K562 (cell line): ENCODE results near the gene RANBP3. TPM values are rescaled to one million over a fixed set of nuclear protein-coding genes. Genes with fewer than 3 reads are reported as not detected.

Experiments used
- LEF1 ChIP-seq: fragments of 450-650 bp; IDR thresholded peaks from 2 replicates; pipeline ENCODE4 v1.6.1; 2016; ENCODE audit warnings: mild to moderate bottlenecking
- SRSF9 ChIP-seq: fragments of 200-400 bp; formaldehyde crosslinking; IDR thresholded peaks from 2 replicates; pipeline ENCODE4 v1.6.1; 2017; ENCODE audit warnings: low read depth, low read length, borderline replicate concordance
- ZFP1 ChIP-seq: fragments of 450-650 bp; formaldehyde crosslinking; IDR thresholded peaks from 2 replicates; pipeline ENCODE4 v1.4.0; 2020; ENCODE audit warnings: mild to moderate bottlenecking, mixed read lengths
- ZNF217 ChIP-seq: sonication (generic); formaldehyde crosslinking; IDR thresholded peaks from 2 replicates; pipeline ENCODE4 v1.8.0; 2022; ENCODE audit warnings: mild to moderate bottlenecking, missing genetic modification reagents
- polyA plus RNA-seq, 8 experiments: library from polyadenylated mRNA; depleted of rRNA in 4 of 8; stranded (reverse) in 5 of 8; unstranded in 3 of 8; fragments of >200 nt; fragmentation: Nextera tagmentation in 2 of 8; fragmentation: Illumina TruSeq in 1 of 8; extraction: Ambion mirVana in 2 of 8; extraction: Trizol in 1 of 8; gene quantifications; 2 replicates each; pipeline versions ENCODE4 v1.2.1 to v1.2.3, GENCODE V29; 2011 to 2014; ENCODE audit warnings: inconsistent platforms in 1 of 8, missing spikeins in 1 of 8
- total RNA-seq, 7 experiments: library from RNA; depleted of rRNA in 6 of 7; stranded (reverse); fragments of >200 nt in 6 of 7; fragmentation: Illumina TruSeq in 2 of 7; extraction: Trizol in 2 of 7; gene quantifications; 2 replicates each; pipeline versions ENCODE4 v1.2.1 to v1.2.3, GENCODE V29; 2011 to 2021; ENCODE audit warnings: low replicate concordance in 1 of 7
- TF ChIP-seq, protein P1 (sequence below): fragments of 450-650 bp; formaldehyde crosslinking; IDR thresholded peaks from 2 replicates; pipeline ENCODE4 v1.4.0; 2020; ENCODE audit warnings: mild to moderate bottlenecking, moderate library complexity
- TF ChIP-seq, protein P2 (sequence below), 2 experiments: fragments of 450-650 bp in 1 of 2; IDR thresholded peaks; 2 replicates each; pipeline ENCODE4 v1.6.1; 2011 to 2017; ENCODE audit warnings: low read depth in 2 of 2, antibody characterized with exemption in 1 of 2, borderline replicate concordance in 1 of 2, low read length in 1 of 2, mild to moderate bottlenecking in 1 of 2, mixed read lengths in 1 of 2; ENCODE audit not compliant: control insufficient read depth in 1 of 2

RANBP3 gene
- total and polyA plus RNA-seq, 9 of the 15 experiments (the other 6 are each of a cell fraction or from before 2014, with no cell fraction given), result 0.90 to 95.1 (median 63.2) TPM

DNA sequence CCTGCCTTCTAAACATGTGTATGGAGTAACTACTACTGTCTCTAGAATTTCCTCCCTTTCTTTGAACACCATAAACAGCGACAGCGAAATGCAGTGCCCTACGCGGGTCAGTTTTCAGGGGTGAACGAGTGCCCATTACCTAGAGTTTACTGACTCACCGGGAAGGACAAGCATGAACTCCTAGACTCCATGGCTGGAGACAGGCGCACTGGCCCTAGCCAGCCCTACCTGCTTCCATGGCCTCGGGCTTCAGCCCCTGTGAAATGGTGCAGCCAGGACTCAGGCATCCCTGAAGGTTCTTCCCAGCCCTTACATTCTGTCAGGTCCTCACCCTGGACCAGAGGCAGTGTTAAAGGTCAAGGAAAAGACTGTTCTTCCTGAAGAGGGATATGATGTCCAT lies 8.5 kb downstream of the RANBP3 start (continued):
- TF ChIP-seq ZFP1 (CRISPR knock-in tag) (no peak), LEF1 (no peak), ZNF217 (CRISPR knock-in tag) (no peak), SRSF9 (no peak)
- TF ChIP-seq, protein P1, sequence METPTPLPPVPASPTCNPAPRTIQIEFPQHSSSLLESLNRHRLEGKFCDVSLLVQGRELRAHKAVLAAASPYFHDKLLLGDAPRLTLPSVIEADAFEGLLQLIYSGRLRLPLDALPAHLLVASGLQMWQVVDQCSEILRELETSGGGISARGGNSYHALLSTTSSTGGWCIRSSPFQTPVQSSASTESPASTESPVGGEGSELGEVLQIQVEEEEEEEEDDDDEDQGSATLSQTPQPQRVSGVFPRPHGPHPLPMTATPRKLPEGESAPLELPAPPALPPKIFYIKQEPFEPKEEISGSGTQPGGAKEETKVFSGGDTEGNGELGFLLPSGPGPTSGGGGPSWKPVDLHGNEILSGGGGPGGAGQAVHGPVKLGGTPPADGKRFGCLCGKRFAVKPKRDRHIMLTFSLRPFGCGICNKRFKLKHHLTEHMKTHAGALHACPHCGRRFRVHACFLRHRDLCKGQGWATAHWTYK (CRISPR knock-in tag), result no peak
- TF ChIP-seq, protein P2, sequence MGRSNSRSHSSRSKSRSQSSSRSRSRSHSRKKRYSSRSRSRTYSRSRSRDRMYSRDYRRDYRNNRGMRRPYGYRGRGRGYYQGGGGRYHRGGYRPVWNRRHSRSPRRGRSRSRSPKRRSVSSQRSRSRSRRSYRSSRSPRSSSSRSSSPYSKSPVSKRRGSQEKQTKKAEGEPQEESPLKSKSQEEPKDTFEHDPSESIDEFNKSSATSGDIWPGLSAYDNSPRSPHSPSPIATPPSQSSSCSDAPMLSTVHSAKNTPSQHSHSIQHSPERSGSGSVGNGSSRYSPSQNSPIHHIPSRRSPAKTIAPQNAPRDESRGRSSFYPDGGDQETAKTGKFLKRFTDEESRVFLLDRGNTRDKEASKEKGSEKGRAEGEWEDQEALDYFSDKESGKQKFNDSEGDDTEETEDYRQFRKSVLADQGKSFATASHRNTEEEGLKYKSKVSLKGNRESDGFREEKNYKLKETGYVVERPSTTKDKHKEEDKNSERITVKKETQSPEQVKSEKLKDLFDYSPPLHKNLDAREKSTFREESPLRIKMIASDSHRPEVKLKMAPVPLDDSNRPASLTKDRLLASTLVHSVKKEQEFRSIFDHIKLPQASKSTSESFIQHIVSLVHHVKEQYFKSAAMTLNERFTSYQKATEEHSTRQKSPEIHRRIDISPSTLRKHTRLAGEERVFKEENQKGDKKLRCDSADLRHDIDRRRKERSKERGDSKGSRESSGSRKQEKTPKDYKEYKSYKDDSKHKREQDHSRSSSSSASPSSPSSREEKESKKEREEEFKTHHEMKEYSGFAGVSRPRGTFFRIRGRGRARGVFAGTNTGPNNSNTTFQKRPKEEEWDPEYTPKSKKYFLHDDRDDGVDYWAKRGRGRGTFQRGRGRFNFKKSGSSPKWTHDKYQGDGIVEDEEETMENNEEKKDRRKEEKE (IDR thresholded peaks at IDR 0.05; ENCODE audit: borderline replicate concordance in 1 of 2, control insufficient read depth in 1 of 2, low read depth in 2 of 2, low read length in 1 of 2), result no peak
